H1 (cell line): ENCODE measurements around the gene APOL1. TPM values are rescaled to one million over a fixed set of nuclear protein-coding genes. Genes with fewer than 3 reads are reported as not detected.

Experiments
- CREB1 ChIP-seq: IDR thresholded peaks from 2 replicates; pipeline ENCODE4 v1.6.1; 2012; ENCODE audit warnings: inconsistent platforms
- JUN ChIP-seq: IDR thresholded peaks from 2 replicates; pipeline ENCODE4 v1.6.1; 2011; ENCODE audit warnings: low read depth, mild to moderate bottlenecking, improper control_type of control experiment, low read length
- PHF8 ChIP-seq: fragments of 200-600 bp; sonication (generic); conservative IDR thresholded peaks from 2 replicates; pipeline ENCODE4 v1.7.1; 2012; ENCODE audit warnings: low read depth, mild to moderate bottlenecking, inconsistent platforms, low read length, moderate library complexity
- RAD21 ChIP-seq, 2 experiments: IDR thresholded peaks in 1 of 2; conservative IDR thresholded peaks in 1 of 2; 2 replicates each; pipeline ENCODE4 v1.6.1; 2011; ENCODE audit warnings: low read depth in 2 of 2, low read length in 2 of 2, improper control_type of control experiment in 1 of 2, inconsistent platforms in 1 of 2, mild to moderate bottlenecking in 1 of 2, moderate library complexity in 1 of 2
- TAF7 ChIP-seq: optimal IDR thresholded peaks from 2 replicates; pipeline ENCODE3; 2011; ENCODE audit warnings: low read depth, mild to moderate bottlenecking, inconsistent platforms, low read length, moderate library complexity, borderline replicate concordance
- TEAD4 ChIP-seq: IDR thresholded peaks from 2 replicates; pipeline ENCODE4 v1.6.1; 2012; ENCODE audit warnings: low read depth, low read length, inconsistent platforms, mixed read lengths
- polyA plus RNA-seq, 7 experiments: library from polyadenylated mRNA; depleted of rRNA in 3 of 7; stranded (reverse) in 5 of 7; unstranded in 2 of 7; fragments of >200 nt in 5 of 7; fragments of 200-250 nt in 2 of 7; gene quantifications; 1 replicate in 5 of 7; 2 replicates in 1 of 7; 4 replicates in 1 of 7; pipeline versions ENCODE4 v1.2.1 to v1.2.3, GENCODE V29; 2011 to 2013; ENCODE audit warnings: missing spikeins in 2 of 7, mixed read lengths in 2 of 7
- total RNA-seq: library from RNA; stranded (reverse); fragmentation: NEBNext Ultra II Directional; extraction: Animal tissue kit (Norgen Biotek cat#: 25700); gene quantifications from 2 replicates; pipeline ENCODE4 v1.2.1, GENCODE V29; 2021

APOL1 gene
- total and polyA plus RNA-seq, 2 of the 8 experiments (the other 6 are each of a cell fraction or from before 2014, with no cell fraction given), result not detected

GRCh38 chr22:36236388-36237319 is 16.3 kb upstream of the APOL1 start (continued):
- TF ChIP-seq RAD21 (IDR thresholded peaks at IDR 0.05 in 1 of 2, conservative IDR thresholded peaks at IDR 0.05 in 1 of 2; ENCODE audit: low read depth in 2 of 2, low read length in 2 of 2) (no peak), TEAD4 (no peak), PHF8 (no peak), JUN (no peak), CREB1 (no peak), TAF7 (no peak)
